Measurements from ENCODE around the gene PRELID1.
"Not testable (repeated sequence)": the region's sequence is repeated elsewhere in the genome, so short reads cannot be mapped to it uniquely, and the experiment has no call there.

Gene PRELID1, protein sequence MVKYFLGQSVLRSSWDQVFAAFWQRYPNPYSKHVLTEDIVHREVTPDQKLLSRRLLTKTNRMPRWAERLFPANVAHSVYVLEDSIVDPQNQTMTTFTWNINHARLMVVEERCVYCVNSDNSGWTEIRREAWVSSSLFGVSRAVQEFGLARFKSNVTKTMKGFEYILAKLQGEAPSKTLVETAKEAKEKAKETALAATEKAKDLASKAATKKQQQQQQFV

DNA sequence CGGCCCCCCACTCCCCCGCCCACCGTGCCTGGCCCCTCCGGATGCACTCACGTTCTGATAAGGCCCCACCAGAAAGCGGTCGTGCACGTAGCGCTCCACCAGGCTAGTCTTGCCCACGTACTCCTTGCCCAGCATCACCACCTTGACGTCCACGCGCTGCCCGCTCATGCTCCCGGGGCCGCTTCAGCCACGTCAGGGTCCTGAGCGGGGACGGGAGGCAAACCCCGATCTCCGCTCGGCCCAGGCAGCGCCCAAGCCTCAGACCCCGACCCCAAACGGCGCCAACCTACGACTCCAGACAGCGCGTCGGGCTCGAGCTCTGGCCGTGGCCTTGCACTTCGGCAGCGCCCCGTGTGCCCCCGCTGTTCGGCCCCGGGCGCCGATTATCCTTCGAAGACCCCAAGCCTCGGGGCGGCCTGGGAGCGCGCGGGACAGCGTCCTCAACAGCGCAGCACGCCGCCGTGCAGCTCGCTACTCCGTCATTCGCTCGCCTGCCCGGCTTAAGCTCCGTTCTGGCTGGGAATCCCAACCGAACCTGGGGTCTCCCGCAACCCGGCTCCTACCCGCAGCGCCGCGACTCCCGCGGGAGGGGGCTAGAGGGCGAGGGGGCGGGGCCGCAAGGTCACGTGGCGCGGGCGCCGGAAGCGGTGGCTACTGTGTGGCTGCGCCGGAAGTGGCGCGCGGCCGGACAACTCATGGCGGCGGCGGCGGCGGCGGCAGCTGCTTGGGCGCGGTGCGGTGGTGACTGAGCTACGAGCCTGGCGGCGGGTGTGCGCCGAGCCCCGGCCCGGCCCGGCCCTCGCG lies at the start of gene PRELID1, which contains the start of gene RAB24:
Gene PRELID1, plus strand, starts transcription at position 679 of the 804 bp plus-strand sequence. CDS start 187 bp downstream, outside the sequence.
Gene RAB24, minus strand, starts transcription at position 599 of the 804 bp plus-strand sequence. Its CDS starts 431 bp downstream, at position 168.
- DNase-seq (ENCODE audit: low spot score) = peak; percentile 82

DNA sequence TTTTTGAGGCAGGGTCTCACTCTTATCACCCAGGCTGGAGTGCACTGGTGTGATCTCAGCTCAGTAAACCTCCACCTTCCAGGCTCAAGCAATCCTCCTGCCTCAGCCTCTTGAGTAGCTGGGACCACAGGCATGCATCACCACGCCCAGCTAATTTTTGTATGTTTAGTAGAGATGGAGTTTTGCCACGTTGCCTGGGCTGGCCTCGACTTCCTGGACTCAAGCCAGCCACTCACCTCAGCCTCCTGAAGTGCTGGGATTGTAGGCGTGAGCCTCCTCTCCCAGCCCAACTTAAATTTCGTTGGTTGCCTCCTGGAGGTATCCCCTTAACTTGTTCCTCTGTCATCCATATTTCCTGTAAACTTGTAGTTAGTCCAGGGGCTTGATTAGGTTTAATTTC lies 47.3 kb upstream of the PRELID1 start:
- DNase-seq (ENCODE audit: low spot score) = no peak

DNA sequence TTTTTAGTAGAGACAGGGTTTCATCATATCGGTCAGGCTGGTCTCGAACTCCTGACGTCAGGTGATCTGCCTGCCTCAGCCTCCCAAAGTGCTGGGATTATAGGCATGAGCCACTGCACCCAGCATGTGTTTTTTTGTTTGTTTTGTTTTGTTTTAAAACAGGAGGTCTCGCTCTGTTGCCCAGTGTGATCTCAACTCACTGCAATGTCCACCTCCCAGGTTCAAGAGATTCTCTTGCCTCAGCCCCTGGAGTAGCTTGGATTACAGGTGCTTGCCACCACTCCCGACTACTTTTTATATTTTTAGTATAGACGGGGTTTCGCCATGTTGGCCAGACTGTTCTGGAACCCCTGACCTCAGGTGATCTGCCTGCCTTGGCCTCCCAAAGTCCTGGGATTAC lies 44.9 kb upstream of the PRELID1 start:
- DNase-seq (ENCODE audit: low spot score) = not testable (repeated sequence)

DNA sequence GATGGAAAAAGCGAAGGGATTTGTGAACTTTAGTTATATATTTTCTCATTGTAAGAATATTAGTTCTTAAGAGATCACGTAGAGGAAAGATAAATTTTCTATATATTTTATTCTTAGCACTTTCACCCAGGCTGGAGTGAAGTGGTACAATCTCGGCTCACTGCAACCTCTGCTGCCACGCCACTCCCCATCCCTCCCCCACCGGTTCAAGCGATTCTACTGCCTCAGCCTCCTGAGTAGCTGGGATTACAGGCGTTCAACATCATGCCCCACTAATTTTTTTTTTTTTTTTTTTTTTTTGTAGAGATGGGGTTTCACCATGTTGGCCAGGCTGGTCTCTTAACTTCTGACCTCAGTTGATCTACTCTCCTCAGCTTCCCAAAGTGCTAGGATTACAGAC lies 42.6 kb upstream of the PRELID1 start:
- no peak for DNase-seq (ENCODE audit: low spot score)

DNA sequence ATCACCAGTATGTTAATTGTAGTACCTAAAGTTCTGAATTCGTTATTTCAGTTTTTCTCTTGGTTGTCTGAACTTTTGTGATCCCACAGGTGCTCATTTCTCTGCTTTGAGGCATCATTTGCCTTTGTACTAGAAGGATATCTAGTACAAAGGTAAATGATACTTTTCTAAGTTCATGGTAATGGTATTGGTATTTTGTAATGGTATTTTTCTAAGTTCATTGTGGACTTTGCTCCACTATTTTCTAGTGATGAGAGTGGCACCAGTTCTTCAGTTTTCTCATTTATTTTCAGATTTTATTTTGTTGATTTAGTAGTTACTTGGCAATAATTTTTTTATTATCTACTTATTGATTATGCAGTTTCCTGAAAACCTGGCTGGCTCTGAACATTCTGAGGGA lies 42.1 kb upstream of the PRELID1 start:
- no peak for DNase-seq (ENCODE audit: low spot score)

DNA sequence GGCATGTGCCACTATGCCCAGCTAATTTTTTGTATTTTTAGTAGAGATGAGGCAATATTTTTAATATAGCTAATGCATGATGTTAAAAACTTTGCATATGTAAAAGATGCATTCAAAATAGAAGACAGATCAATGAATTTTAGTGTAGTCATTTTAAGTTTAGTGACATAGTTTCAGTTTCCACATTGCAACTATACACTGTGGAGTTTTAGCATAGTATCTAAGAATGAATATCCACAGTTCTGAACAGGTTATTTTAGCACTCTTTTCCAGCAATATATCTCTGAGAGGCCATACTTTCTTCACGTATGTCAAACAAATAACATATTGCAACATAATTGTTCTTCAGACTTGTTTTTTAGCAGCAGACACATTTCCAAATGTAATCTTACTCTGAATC lies 39.4 kb upstream of the PRELID1 start:
- DNase-seq (ENCODE audit: low spot score) = no peak

DNA sequence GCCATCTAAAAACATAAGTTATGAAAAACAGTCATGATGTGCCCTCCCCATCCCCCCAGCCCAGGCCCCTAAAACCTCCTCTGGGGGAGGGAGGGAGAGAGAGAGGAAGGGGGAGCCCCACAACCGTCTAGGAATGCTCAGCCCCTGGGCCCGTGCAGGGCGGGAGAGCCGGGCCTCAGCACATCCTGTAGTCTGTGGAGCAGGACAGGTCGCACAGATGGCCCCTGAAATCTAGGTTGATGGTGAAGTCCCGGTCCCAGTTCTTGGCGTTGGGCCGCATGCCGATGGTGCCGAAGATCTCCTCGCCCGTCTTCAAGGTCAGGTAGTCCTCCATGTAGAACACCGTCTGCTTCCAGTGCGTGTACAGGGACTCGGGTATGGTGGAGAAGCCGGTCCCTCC lies 38.2 kb upstream of the PRELID1 start:
- DNase-seq (ENCODE audit: low spot score) = no peak

DNA sequence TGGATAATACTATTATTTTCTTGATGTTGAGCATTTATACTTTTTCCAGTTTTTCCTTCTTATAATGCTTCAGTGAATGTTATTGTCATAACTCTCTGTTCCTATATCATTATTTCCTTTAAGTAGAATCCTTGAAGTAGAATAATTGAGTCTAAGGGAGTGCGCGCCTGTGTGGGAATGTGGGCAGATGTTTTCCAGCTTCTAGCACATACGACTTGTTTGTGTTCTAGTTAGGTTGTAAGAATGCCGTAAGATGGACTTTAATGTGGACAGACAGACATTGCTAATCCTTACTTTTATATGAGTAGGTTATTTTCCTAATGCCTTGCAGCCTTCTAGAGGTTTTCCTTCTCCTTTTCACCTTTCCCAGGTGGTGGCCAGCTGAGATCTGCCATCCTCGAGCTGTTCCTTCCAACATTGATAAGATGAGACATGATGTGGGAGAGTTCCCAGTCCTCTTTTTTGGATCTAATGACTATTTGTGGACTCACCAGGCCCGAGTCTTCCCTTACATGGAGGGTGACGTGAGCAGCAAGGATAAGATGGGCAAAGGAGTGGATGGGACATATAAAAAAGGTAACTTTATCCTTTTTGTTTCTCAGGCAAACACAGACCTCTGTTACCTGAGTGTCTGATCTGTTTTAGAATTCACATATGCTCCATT lies 34.2 kb upstream of the PRELID1 start:
- DNase-seq (ENCODE audit: low spot score) = no peak

DNA sequence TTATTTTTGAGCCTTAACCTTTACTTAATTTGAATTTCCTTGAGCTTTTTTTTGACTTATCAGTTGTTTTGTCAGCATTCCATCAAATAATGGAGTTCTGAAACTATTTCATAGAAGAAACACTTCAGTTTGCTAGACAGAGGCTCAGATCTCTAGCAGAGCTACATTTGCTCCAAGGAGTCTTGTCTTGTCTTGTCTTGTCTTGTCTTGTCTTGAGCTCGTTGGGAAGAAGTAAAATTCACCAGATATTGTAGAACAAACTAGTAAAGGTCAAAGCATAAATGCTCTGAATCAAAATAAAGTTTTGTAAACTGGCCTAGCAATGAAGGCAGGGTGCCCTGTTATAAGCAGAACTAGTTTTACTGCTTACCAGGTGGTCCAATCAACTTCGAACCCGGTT lies 33.6 kb upstream of the PRELID1 start:
- DNase-seq (ENCODE audit: low spot score) = no peak

DNA sequence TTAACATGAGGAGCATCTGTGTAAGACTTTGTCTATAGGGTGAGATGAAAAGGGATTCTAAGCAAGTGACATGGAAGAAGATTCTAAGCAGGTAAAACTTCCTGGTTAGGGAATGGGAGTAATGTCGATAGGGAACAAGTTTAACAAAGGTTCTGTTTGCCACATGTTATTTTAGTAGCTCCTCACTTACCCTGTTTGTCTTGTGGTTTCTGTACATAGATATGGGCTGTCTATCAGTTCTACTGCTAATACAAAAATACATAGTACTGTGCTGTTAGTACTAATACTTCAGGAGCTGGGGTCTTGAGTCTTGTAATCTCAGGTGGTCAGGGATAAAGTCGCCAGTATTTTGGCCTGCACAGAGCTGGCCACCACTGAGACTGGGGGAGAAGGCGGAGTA lies 32.9 kb upstream of the PRELID1 start:
- DNase-seq (ENCODE audit: low spot score) = no peak

DNA sequence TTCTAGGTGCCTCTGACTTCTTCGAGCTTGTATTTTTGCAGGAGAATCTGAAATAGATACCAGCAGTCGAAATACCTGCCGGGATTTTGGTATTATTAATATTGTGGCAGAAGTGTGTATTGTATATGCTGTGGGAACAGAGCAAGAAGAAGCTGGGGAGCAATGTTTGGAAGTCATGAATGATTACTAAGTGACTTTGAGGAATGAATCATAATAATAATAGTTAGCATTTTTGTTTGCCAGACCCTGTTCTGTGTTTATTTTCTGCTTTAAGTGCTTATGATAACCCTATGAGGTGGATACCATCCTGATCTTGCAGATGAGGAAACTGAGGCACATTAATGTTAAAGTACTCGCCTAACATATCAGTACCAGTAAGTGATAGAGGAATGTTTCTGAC lies 32.5 kb upstream of the PRELID1 start:
- DNase-seq (ENCODE audit: low spot score) = no peak

DNA sequence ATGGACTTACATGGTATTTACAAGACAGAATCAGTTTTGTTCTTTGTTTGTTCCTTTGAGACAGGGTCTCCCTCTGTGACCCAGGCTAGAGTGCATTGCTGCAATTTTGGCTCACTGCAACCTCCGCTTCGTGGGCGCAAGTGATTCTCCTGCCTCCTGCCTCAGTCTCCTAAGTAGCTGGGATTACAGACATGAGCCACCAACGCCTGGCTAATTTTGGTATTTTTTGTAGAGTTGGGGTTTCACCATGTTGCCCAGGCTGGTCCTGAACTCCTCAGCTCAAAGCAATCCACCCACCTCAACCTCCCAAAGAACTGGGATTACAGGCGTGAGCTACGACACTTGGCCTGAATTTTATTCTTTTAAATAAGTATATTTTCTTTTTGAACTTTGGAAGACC lies 27.7 kb upstream of the PRELID1 start:
- no peak for DNase-seq (ENCODE audit: low spot score)

DNA sequence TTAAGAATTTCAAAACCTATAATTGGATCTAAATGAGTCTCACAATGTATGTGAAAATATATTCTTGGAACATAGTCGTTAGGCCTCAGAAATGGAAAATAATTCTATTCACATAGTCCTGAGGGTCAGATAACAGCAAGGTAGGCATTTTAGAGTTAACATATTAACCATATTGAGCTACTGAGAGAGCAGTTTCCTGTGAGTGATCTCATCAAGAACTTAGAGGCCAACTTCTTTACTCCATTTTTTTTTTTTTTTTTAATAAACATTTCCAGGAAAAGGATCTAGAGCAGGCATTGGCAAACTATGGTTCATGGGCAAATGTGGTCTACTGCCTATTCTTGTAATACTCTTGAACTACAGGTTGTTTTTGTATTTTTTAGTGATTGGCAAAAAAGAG lies 26.7 kb upstream of the PRELID1 start:
- DNase-seq (ENCODE audit: low spot score) = no peak

DNA sequence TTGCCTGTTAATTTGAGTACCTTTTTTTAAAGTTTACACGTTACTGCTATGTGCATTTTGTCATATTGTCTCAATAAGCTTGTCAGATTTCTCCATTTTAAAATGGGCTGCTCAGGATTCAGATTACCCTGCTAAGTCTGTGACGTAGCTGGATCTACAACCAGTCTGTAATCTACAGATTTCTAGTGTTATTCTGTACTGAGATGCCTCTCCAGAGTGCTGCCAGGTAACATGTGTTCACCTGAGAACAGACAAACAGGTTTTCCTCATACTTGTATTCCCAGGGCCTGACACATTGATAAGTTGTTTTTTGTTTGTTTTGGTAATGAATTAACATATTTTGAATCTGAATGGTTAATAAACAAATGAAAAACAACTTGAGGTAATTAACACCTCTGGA lies 15.4 kb upstream of the PRELID1 start:
- DNase-seq (ENCODE audit: low spot score) = no peak

DNA sequence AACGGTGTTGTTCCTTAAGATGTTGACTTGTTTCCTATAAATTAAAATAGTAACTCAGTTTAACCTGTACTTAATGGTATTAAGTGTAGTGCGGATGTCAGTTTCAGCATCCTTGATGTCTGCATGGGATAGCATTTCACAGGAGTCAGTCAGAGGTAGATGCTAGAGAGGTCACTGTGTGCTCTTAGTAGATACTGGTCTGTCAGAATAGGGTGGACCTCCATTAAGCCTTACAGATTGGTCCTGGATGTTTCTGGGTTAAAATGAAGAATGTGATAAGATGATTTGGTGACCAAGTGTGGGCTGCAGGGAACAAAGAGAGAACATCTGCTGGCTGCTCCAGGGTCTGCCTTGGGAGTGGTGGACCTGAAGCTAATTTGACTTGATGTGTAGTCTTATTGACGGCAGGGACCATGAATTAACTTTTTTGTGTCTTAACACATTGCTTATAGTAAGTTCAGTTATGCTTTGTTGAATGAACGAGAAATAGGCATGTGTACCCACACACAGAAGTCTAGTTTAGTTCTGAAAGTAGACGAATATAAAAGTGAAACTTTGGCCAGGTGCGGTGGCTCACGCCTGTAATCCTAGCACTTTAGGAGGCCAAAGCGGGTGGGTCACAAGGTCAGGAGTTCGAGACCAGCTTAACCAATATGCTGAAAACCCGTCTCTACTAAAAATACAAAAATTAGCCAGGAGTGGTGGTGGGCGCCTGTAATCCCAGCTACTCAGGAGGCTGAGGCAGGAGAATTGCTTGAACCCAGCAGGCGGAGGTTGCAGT lies 12.6 kb upstream of the PRELID1 start:
- no peak for DNase-seq (ENCODE audit: low spot score)

DNA sequence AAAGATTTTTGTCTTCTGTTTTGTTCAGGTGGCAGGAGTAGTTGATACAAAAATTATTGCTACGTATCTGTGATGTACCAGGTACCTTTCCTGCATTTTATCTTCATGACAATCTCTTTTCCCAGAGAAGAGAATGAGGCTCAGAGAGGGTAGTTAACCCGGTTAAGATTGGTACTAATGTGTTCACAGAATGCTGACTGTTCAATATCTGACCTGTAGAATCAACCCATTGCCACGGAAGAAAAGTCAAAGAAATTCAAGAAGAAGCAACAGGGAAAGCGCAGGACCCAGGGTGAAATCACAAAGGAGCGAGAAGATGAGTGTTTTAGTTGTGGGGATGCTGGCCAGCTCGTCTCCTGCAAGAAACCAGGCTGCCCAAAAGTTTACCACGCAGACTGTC lies 11.9 kb upstream of the PRELID1 start:
- DNase-seq (ENCODE audit: low spot score) = no peak

DNA sequence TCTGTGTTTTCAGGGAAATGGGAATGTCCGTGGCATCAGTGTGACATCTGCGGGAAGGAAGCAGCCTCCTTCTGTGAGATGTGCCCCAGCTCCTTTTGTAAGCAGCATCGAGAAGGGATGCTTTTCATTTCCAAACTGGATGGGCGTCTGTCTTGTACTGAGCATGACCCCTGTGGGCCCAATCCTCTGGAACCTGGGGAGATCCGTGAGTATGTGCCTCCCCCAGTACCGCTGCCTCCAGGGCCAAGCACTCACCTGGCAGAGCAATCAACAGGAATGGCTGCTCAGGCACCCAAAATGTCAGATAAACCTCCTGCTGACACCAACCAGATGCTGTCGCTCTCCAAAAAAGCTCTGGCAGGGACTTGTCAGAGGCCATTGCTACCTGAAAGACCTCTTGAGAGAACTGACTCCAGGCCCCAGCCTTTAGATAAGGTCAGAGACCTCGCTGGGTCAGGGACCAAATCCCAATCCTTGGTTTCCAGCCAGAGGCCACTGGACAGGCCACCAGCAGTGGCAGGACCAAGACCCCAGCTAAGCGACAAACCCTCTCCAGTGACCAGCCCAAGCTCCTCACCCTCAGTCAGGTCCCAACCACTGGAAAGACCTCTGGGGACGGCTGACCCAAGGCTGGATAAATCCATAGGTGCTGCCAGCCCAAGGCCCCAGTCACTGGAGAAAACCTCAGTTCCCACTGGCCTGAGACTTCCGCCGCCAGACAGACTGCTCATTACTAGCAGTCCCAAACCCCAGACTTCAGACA lies 9.6 kb upstream of the PRELID1 start:
- DNase-seq (ENCODE audit: low spot score) = no peak

DNA sequence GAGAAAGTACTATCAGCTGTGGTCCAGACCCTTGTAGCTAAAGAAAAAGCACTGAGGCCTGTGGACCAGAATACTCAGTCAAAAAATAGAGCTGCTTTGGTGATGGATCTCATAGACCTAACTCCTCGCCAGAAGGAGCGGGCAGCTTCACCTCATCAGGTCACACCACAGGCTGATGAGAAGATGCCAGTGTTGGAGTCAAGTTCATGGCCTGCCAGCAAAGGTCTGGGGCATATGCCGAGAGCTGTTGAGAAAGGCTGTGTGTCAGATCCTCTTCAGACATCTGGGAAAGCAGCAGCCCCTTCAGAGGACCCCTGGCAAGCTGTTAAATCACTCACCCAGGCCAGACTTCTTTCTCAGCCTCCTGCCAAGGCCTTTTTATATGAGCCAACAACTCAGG lies 9.0 kb upstream of the PRELID1 start:
- DNase-seq (ENCODE audit: low spot score) = no peak

DNA sequence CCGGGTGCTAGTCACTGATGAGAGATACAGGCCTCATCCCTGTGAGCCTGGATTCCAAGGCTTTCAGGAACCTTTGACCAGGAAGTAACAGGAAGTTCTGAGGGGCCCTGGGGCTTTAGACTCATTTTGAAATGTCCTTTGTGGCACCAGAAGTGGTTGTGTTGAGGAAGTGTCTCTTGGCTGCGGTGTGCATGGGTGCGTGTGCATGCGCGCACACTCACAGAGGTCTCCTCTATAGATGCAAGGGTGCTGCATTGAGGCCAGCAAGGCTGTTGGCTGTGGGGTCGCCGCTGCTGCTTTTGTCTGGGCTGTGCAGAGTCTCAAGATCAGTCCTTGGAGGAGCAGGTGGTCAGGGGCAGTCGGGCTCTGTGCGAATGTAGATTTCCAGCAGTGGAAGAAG lies 7.7 kb upstream of the PRELID1 start:
- no peak for DNase-seq (ENCODE audit: low spot score)

DNA sequence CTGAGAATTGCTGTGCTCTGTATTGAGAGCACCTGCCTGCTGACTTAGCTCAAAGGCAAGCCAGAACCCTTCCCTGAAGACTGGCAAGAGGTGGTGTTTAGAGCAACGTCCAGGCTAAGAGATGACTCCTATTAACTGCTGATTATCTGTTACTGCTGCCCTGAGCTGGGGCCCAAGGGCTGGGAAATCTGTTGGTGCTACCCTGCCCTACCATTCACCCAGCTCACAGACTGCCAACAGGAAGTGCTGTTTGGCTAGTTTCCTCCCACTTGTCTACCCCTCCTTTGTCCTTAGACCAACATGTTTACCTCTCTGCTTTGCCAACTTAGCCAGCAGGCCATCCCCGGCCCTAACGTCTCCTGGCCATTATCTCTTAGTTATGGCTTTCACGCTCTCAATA lies 7.0 kb upstream of the PRELID1 start:
- no peak for DNase-seq (ENCODE audit: low spot score)

DNA sequence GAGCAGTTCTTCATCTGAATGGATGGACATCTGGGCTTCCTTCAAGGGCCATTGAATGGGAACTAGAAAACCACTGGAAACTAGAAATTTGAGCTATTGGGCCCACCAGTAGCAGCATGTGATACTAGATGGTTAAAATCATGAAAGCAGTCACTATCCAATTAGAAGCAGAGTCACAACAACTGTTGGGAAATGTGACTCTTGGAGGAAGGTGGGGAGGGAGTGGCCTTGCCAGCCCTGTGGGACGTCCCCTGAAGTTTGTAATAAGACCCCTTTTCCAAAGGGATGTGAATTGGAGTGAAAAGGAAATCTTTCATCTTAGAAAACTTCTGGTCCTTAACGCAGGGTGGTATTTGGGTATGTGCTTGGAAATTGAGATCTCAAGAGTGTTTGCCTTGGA lies 5.7 kb upstream of the PRELID1 start:
- DNase-seq (ENCODE audit: low spot score) = no peak

DNA sequence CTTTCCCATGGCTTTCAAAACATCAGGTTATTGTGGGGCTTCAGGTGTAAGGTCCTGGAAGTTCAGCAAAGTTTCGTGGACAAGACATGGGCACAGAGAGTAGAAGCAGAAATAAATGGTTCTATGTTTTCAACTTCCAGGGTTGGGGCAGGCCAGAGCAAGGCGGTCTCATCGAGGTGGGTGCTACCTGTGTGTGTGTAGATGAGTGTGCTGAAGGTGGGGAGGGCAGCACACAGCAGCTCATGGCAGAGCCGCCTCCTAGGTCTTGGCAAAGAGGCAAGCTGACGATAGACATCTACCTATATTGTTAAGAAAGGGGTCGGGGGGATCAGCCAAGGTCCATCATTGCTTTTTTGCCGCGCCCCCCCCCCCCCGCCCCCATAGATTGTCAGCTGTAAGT lies 3.9 kb upstream of the PRELID1 start:
- no peak for DNase-seq (ENCODE audit: low spot score)
